ENCODE results near the gene AVPI1. TPM values are rescaled to one million over a fixed set of nuclear protein-coding genes. Genes with fewer than 3 reads are reported as not detected.
A peak's percentile ranks its signal among the peaks of the same experiment; 100 is the strongest.
"Not testable (repeated sequence)": the region's sequence is repeated elsewhere in the genome, so short reads cannot be mapped to it uniquely, and the experiment has no call there.

Gene AVPI1
- total RNA-seq, 1 donor from 2014 or later = 3.2 TPM

DNA sequence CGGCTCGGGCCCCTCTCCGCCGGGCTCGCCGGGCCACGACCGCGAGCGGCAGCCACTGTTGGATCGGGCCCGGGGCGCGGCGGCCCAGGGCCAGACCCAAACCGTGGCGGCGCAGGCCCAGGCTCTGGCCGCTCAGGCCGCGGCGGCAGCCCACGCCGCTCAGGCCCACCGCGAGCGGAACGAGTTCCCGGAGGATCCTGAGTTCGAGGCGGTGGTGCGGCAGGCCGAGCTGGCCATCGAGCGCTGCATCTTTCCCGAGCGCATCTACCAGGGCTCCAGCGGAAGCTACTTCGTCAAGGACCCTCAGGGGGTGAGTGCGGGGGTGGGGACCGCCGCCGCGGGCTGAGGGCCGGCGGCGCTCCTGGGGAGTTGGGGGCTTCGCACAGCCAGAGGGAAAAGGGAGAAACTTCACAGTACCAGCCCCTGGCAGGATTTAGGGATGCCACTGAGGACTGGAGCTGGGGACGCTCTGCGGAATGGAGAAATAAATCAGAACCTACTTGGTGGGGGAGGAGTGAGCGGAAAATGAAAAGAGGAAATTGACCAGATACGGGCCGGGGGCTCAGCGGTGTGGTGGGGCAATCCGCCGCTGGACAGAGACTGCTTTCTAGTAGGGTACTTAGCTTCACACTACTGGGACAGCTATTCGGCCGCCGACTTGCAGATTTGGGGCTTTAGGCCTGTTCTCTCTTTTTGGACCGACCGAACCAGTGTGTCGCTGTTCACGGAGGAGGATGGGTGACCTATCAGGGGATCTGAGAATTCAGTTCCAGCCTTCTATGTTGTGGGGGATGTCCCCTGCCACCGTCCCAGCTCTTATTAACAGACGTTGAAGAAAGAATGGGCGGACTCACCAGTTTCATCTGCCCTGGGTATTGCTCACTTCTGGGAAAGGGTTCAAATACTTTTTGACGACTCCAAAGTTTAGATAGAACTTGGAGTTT lies 45.9 kb downstream of the AVPI1 start:
- no peak for DNase-seq (ENCODE audit: low read depth, low spot score)

DNA sequence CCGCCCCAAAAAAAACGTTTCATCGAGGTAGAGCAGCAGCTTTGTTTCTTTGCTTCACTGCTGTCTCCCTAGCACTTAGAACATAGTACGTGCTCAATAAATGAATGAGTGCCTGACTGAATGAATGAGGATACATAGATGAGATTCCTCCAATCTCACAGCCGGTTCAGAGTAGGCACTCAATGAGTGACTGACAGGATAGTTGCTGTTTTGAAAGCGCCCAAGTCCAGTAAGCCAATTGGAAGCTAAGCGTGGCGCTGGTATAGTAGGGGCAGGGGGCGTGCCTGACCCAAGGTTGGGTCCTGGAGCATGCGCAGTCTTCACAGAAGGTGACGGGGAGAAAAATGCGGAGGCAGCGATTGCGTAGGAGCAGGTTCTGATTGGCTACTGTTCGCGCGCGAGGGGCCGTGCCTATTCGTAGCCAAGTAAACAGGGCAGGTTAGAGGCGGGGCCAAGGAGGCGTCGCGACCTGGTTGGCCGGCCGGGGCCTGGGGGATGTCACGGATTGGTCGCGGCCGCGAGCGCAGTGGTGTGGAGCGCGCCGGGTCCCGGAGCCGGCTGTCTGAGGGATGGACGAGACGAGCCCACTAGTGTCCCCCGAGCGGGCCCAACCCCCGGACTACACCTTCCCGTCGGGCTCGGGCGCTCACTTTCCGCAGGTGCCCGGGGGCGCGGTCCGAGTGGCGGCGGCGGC lies 46.7 kb downstream of the AVPI1 start, which contains the start of gene PI4K2A:
TSS of gene PI4K2A (plus strand) at position 498 of the 694 bp plus-strand sequence. CDS start at position 570, 72 bp downstream.
- peak; percentile 98 for DNase-seq (ENCODE audit: low read depth, low spot score)

DNA sequence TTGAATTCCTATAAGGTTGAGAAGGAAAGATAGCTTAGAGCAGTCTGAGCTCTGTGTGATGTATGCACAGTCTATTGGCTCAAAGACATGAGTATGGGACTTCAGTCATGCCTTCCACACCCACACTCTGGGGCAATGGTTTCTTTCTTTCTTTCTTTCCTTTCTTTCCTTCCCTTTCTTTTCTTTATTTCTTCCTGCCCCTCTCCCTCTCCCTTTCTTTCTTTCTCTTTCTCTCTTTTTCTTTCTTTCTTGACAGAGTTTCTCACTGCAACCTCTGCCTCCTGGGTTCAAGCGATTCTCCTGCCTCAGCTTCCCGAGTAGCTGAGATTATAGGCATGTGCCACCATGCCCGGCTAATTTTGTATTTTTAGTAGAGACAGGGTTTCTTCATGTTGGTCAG lies 48.0 kb downstream of the AVPI1 start:
- not testable (repeated sequence) for DNase-seq (ENCODE audit: low read depth, low spot score)

DNA sequence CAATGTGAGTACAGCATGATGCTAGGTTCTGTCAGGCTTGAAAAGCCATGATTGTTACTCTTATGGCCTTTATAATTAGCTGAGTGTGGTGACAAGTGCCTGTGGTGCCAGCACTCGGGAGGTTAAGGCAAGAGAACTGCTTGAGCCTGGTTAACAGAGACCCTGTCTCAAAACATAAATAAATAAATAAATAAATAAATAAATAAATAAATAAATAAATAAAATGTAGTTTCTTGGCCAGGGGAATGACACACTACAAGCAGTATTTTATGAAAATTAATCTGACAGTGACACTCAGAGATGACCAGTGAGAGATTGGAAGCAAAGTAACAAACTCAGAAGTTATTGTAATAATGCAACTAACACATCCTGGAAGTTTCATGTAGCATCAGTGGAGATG lies 51.5 kb downstream of the AVPI1 start:
- DNase-seq (ENCODE audit: low read depth, low spot score) = no peak

DNA sequence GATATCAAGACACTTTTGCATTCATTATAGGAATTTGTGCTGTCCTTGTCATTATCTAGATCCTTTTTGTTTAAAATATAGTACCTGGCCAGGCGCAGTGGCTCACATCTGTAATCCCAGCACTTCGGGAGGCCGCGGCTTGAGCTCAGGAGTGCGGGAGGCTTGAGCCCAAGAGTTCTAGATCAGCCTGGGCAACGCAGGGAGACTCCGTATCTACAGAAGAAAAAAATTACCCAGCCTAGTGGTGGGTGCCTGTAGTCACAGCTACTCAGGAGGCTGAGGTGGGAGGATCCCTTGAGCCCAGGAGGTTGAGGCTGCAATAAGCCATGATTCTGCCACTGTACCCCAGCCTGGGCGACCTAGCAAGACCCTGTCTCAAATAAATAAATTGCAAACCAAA lies 53.1 kb downstream of the AVPI1 start:
- DNase-seq (ENCODE audit: low read depth, low spot score) = no peak

DNA sequence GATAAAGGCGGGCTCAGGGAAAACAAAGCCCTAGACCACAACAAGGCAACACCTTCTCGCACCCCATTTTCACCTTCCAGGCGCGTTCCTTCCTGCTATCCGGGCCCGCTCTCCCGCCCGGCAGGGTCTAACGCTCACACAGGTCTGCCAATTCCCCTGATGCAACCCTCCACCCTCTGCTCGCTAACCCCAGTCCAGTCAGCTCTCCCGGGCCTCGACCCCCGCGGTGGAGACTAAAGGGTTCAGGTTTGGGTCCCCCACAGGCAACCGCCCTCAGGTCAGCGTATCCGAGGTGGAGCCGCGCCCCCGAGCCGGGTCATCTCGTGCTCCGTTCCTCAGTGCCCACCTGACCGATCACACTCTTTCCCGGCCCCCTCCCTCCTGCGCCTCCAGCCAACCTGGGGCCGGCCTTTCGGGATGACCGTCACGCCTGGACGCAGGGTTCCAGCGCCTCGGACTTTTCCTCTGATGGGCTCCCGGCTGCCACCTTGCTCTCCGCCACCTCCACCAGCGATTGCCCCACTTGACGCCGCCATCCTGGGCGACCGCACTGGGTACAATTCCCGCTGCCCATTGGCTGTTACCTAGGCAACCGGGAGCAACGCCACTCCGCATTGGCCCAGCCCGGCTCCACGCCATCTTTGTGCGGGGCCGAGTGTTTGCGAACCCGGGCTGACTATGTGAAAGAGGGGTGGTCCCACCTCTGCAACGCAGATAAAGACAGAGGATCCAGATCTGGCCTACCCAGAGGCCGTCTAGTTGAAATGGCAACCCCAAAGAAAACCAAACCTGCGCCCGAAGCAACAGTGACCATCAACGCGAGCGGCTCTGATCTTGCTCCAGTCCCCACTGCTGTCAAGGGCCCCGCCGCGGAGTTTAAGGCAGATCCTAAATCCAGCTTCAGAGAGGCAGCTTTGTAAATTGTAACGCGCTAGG lies 53.8 kb downstream of the AVPI1 start, which contains the start of gene MORN4:
TSS of gene MORN4 (minus strand) at position 552 of the 936 bp plus-strand sequence. CDS start 13,847 bp downstream, outside the sequence.
- peak; percentile 53 for DNase-seq (ENCODE audit: low read depth, low spot score)

DNA sequence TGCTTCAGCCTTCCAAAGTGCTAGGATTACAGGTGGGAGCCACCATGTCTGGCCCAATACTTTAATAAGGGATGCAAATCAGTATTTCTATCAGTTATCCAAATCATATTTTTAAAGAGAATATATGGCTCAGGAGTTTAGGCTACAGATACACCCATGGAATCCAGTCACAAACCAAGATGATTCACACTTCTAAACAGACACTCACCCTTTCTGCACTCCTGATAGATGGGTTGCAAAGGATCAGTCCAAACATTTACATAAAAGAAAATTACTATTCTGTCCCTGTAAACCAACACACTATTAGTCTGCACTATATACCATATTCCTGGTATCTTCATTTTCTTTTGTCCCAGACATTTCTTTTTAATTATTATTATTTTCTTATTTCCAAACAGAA lies 55.9 kb downstream of the AVPI1 start:
- no peak for DNase-seq (ENCODE audit: low read depth, low spot score)

DNA sequence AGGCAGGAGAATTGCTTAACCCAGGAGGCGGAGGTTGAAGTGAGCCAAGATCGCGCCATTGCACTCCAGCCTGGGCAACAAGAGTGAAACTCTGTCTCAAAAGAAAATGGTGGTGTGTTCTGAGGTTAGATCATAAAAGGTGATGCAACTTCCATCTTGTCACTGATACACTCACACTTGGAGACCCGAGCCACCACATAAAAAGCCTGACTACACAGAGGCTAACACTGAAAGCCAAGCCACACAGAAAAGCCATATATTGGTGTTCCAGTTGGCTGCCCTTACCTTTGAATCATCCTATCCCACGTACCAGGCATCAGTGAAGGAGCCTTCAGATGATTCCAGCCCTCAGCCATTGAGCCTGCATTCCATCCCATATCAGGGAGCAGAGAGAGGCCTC lies 57.8 kb downstream of the AVPI1 start:
- no peak for DNase-seq (ENCODE audit: low read depth, low spot score)

DNA sequence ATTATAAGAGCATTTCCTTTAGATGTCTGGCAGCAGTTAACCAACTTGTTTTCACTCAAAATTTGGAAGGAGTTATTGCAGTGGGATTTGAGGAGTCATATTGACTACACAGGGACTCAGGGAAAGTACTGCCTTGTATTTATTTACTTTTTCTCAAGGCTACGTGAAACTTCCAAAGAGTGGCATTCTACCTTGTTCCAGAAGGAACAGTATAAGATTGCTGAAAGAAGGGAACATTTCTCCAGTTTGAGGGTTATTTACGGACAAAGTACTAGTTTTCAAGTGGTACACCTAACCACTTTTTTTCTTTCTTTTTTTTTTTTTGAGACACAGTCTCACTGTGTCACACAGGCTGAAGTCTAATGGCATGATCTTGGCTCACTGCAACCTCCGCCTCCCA lies 58.8 kb downstream of the AVPI1 start:
- no peak for DNase-seq (ENCODE audit: low read depth, low spot score)

DNA sequence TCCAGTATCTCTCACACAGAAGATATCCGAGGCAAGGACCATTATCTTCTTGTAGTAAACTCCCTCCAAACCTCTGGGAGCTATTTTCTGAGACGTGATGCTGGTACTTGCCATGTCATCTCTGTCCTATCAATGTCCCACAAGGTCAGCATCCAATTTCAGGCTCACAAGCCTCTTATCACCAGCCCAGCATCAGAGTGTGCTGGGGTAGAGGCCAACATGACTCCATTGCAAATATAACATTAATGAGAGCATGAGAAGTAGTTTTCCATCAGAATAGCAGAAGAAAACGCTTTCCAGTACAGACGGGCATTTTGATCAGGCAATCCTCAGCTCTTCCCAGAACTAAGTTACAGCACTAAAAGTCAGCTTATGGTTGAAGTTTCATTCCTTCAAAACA lies 59.3 kb downstream of the AVPI1 start:
- DNase-seq (ENCODE audit: low read depth, low spot score) = no peak

Other genes with a start within 250 kb of the AVPI1 start
- 39.3 and 43.8 TPM in 2 replicates for gene EXOSC1, start 241.2 kb downstream of the AVPI1 start, total RNA-seq
- gene ZDHHC16, start 241.1 kb downstream of the AVPI1 start, total RNA-seq = 35.5 and 50.4 TPM in 2 replicates
- 70.7 and 76.8 TPM in 2 replicates for gene MMS19, start 188.8 kb downstream of the AVPI1 start, total RNA-seq
- gene UBTD1, start 188.3 kb downstream of the AVPI1 start, total RNA-seq = 41.4 and 58.4 TPM in 2 replicates
- gene ANKRD2, start 114.5 kb downstream of the AVPI1 start, total RNA-seq = 0.78 and 1.8 TPM in 2 replicates
- 0.18 and 0.53 TPM in 2 replicates for gene HOGA1, start 102.9 kb downstream of the AVPI1 start, total RNA-seq
- not detected in 2 replicates for gene C10orf62, start 97.5 kb downstream of the AVPI1 start, total RNA-seq
- gene MORN4, start 53.7 kb downstream of the AVPI1 start, total RNA-seq = 3.9 and 7.1 TPM in 2 replicates
- gene PI4K2A, start 46.6 kb downstream of the AVPI1 start, total RNA-seq = 17.1 and 19.3 TPM in 2 replicates
- 17.3 and 21.2 TPM in 2 replicates for gene MARVELD1, start 26.5 kb upstream of the AVPI1 start, total RNA-seq
- gene ZFYVE27, start 49.9 kb upstream of the AVPI1 start, total RNA-seq = 16.0 and 20.8 TPM in 2 replicates
- gene SFRP5, start 84.8 kb upstream of the AVPI1 start, total RNA-seq = not detected in 2 replicates
- under 0.01 TPM in 1 of 2 replicates, not detected in the other for gene GOLGA7B, start 162.6 kb upstream of the AVPI1 start, total RNA-seq